ENCODE results near the gene TELO2. TPM values are rescaled to one million over a fixed set of nuclear protein-coding genes. Genes with fewer than 3 reads are reported as not detected.

TELO2 gene
- total RNA-seq, 4 donors from 2014 or later, result 22.2 to 98.1 (median 49.6) TPM

GRCh38 chr16:1461146-1461545, 32.0 kb upstream of the TELO2 start:
- Histone ChIP-seq H3K27ac (peak overlapping the region in 3 of 4 donors; percentile 38 to 60 (median 57)), H3K4me1 (peaks cover 0 to 4% (median 0%) of the 10 kb centered on the region in 4 donors), H3K4me3 (no peak overlapping the region), H3K27me3 (no peaks in the 10 kb centered on the region), H3K9me3 (no peaks in the 10 kb centered on the region), H3K36me3 (peaks cover 0 to 10% (median 0%) of the 10 kb centered on the region in 4 donors)
- 80 to 100% methylated on average over 4 to 24 of the region's 24 CpGs for WGBS, 2 donors (ENCODE audit: low coverage in 1 of 2)
- intact Hi-C loops (cut with DNase I; ENCODE audit: low total_unique reads) (no loop called here), in situ Hi-C loops (cut with MboI; ENCODE audit: low pct_ligation_motif_present in 1 of 4, low pct_unique_long_range_greater_than_20kb in 1 of 4, low sequenced_read_pairs in 3 of 4) (no loop called here)
- no peak for DNase-seq
- TF ChIP-seq POLR2AphosphoS5 (IDR thresholded peaks at IDR 0.05), result no peak
- TF ChIP-seq EP300 (IDR thresholded peaks at IDR 0.05; ENCODE audit: low read depth), result no peak

- peaks cover 0 to 4% (median 0%) of the 10 kb centered on the region in 4 donors for H3K4me1 ChIP-seq
- intact Hi-C loops (cut with DNase I; ENCODE audit: low total_unique reads) (no loop called here), in situ Hi-C loops (cut with MboI; ENCODE audit: low pct_ligation_motif_present in 1 of 4, low pct_unique_long_range_greater_than_20kb in 1 of 4, low sequenced_read_pairs in 3 of 4) (no loop called here)
- DNase-seq, result no peak
- H3K36me3 ChIP-seq, result peaks cover 0 to 10% (median 0%) of the 10 kb centered on the region in 4 donors
- H3K4me3 ChIP-seq, result no peak overlapping the region
- no peaks in the 10 kb centered on the region for H3K27me3 ChIP-seq
- 92 to 93% methylated on average over 8 to 41 of the region's 41 CpGs for WGBS, 2 donors (ENCODE audit: low coverage in 1 of 2)
- no peak overlapping the region for H3K27ac ChIP-seq
- TF ChIP-seq CTCF (IDR thresholded peaks at IDR 0.05) (no peak), POLR2AphosphoS5 (IDR thresholded peaks at IDR 0.05) (no peak), POLR2A (IDR thresholded peaks at IDR 0.05) (no peak), EP300 (IDR thresholded peaks at IDR 0.05; ENCODE audit: low read depth) (no peak)
- no peaks in the 10 kb centered on the region for H3K9me3 ChIP-seq
These were observed 28.8 kb upstream of the TELO2 start for GRCh38 chr16:1464196-1464893.

- Histone ChIP-seq H3K27ac (no peak overlapping the region), H3K4me3 (no peak overlapping the region), H3K36me3 (peaks cover 0 to 10% (median 0%) of the 10 kb centered on the region in 4 donors), H3K9me3 (no peaks in the 10 kb centered on the region), H3K4me1 (peaks cover 0 to 4% (median 1%) of the 10 kb centered on the region in 4 donors), H3K27me3 (no peaks in the 10 kb centered on the region)
- TF ChIP-seq POLR2AphosphoS5 (IDR thresholded peaks at IDR 0.05) (no peak), POLR2A (IDR thresholded peaks at IDR 0.05) (no peak), EP300 (IDR thresholded peaks at IDR 0.05; ENCODE audit: low read depth) (no peak), CTCF (IDR thresholded peaks at IDR 0.05) (no peak)
- in situ Hi-C loops (cut with MboI; ENCODE audit: low pct_ligation_motif_present in 1 of 4, low pct_unique_long_range_greater_than_20kb in 1 of 4, low sequenced_read_pairs in 3 of 4), result no loop called here
- intact Hi-C loops (cut with DNase I; ENCODE audit: low total_unique reads), result loop anchor here (1.0 kb wide), 1 partner anchor 203 kb away; no protein-coding TSS in a partner anchor
- 67 to 93% methylated on average over 1 to 33 of the region's 33 CpGs for WGBS, 2 donors (ENCODE audit: low coverage in 1 of 2)
- DNase-seq, result no peak
These were observed 28.1 kb upstream of the TELO2 start for GRCh38 chr16:1464894-1465566.

- H3K27me3 ChIP-seq, result no peaks in the 10 kb centered on the region
- in situ Hi-C loops (cut with MboI; ENCODE audit: low pct_ligation_motif_present in 1 of 4, low pct_unique_long_range_greater_than_20kb in 1 of 4, low sequenced_read_pairs in 3 of 4) (no loop called here), intact Hi-C loops (cut with DNase I; ENCODE audit: low total_unique reads) (loop anchor here (1.0 kb wide), 1 partner anchor 203 kb away; no protein-coding TSS in a partner anchor)
- WGBS, 2 donors (ENCODE audit: low coverage in 1 of 2), result 94% methylated on average over 13 of the region's 13 CpGs; no CpG with 5 or more reads in 1 of the 2 donors
- TF ChIP-seq CTCF (IDR thresholded peaks at IDR 0.05) (no peak), POLR2A (IDR thresholded peaks at IDR 0.05) (no peak), EP300 (IDR thresholded peaks at IDR 0.05; ENCODE audit: low read depth) (no peak), POLR2AphosphoS5 (IDR thresholded peaks at IDR 0.05) (no peak)
- peaks cover 0 to 9% (median 0%) of the 10 kb centered on the region in 4 donors for H3K36me3 ChIP-seq
- peaks cover 0 to 8% (median 2%) of the 10 kb centered on the region in 4 donors for H3K4me1 ChIP-seq
- H3K4me3 ChIP-seq, result no peak overlapping the region
- no peaks in the 10 kb centered on the region for H3K9me3 ChIP-seq
- H3K27ac ChIP-seq, result no peak overlapping the region
- no peak for DNase-seq
These were observed 27.6 kb upstream of the TELO2 start for GRCh38 chr16:1465567-1465915.
